Renal pelvis (tissue), 4 donors: ENCODE measurements around the gene ZFP36L2. TPM values are rescaled to one million over a fixed set of nuclear protein-coding genes. Genes with fewer than 3 reads are reported as not detected.

Source experiments
- DNase-seq: peaks from one replicate; pipeline ENCODE4 v3.0.0-alpha.2; 2013
- polyA plus RNA-seq, 3 donors: library from polyadenylated mRNA; unstranded; fragments of 120-200 nt; gene quantifications; one replicate each; pipeline ENCODE4 v1.2.1, GENCODE V29; 2013; ENCODE audit not compliant: insufficient read length in 3 of 3

Gene ZFP36L2
- polyA plus RNA-seq, 3 donors = 92.4 to 97.7 (median 94.6) TPM

DNA sequence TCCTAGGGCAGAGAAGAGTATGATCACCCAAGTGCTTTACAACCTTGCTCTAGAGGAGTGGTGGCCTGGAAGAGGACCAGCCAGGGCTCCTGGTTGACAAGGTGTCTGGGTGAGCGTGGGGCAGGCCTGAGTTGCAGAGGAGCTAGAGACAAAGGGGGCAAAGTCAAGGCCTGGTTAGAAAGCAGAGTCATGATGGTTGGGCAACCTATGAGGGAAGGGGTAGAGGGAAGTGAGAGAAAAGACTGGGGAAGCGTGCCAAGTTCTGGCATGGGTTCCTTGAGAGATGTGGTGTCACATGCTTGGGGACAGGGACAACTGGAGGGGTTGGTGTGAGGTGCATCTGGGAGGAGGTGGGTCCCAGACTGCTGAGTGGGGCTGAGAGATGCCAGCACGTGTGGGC lies 13.5 kb downstream of the ZFP36L2 start:
- no peak for DNase-seq

DNA sequence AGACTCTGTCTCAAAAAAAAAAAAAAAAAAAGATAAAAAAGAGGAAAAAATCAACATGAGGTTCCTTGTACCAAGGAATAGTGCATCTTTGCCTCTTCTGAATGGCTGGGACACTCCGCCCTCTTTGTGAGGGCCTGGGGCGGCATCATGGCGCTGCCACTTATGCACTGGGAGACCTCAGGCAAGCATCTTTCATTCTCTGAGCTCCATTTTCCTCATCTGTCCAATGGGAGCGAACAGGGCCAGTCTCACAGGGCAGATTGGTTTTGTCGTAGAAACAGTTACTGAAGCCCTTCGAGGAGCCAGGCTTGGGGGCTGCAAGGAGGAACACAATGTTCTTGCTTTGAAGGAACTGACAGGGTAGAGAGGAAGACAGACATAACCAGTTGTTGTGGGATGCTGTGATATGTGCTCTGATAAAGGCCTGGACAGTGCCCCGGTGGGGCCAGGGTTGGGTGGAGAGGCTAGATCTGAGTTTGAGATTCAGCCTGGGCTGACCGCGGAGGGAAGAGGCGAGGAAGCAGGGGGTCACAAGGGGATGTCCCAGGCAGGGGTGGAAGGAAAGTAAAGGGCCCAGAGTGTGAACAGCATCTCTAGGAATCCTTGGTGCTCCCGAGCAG lies 14.1 kb downstream of the ZFP36L2 start:
- DNase-seq = no peak

DNA sequence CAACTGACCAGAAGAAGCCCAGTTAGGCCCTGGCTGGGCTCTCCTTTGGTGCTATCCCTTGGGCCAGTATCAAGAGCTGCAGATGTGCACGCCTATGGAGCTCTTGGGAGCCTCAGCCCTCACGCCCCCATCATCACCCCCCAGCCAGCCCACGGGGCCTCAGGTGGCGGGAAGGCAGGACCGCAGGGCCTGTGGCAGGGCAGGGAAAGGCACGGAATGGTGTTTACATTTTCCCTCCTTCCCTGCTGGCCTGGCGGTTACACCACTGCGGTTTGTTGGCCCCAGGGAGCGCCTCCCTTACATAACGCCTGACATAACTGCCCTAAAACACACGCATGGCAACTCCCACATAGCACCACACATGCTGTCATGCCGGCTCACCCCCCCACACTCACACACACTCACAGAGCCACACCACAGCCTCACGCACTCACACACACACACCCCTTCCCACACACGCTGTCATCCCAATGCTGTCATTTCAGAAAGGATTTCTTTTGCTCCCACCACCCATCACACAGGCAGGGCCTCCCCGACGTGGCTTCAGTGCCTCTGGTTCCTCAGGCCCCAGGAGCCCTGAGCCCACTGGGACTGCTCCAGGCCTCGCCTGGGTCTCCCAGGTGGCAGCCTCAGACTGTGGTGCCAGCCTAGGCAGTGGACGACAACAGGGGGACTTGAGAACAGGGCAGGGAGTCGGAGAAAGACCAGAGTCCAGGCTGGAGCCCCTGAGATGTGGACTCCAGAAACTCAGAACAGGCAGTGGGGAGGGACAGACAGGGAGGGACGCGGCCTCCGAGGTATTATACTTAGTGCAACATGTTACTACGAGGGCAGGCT lies 15.7 kb downstream of the ZFP36L2 start:
- peak; percentile 69 for DNase-seq

DNA sequence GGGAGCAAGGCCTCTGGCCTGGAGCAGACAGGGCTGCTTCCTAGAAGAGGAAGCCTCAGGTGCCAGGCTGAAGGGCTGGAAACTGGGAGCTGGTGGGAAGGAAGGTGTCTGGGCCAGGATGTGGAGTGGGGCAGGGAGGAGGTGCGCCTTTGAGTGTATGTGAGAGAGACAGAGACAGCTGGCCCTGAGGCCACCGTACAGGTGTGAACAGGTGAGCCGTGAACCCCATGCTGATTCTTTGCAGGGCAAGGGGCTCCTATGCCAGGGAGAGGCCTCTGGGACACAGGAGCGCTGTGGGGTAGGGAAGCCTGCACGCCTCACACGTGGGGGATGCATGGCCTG lies 16.3 kb downstream of the ZFP36L2 start:
- DNase-seq = no peak

- no peak for DNase-seq
These were observed 17.1 kb downstream of the ZFP36L2 start for GRCh38 chr2:43209204-43209717.

GRCh38 chr2:43207553-43208300 lies 18.7 kb downstream of the ZFP36L2 start:
- no peak for DNase-seq

DNA sequence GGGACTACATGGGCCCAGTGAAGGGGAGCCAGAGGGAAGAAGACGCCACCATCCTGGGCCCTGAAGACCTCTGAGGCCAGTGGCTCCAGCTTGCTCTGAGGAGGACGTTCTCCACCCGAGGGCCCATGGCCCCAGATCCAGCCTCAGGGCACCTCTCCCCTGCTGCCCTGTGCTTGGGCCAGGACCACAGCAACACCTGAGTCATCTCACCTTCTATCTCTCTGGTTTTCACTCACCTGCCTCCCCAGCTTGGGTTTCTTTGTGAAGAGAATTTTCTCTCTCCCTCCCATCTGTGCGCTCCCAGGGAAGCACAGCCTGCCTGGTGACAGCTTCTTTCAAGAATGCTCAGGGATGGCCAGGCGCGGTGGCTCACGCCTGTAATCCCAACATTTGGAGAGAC lies 19.8 kb downstream of the ZFP36L2 start:
- no peak for DNase-seq

DNA sequence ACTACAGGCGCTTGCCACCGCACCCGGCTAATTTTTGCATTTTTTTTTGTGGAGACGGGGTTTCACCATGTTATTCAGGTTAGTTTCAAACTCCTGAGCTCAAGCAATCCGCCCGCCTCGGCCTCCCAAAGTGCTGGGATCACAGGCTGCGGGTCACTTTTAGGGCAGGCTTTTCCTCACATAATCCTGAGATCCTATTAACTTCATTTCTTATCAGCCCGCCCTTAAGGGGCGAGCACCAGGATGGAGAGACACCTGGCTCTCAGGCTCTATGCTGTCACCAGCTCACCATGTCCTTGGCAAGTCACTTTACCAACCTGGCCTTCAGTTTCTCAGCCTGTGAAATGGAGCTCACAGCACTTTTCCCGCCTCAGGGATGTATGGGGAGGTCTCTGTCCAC lies 23.0 kb downstream of the ZFP36L2 start:
- DNase-seq = no peak

DNA sequence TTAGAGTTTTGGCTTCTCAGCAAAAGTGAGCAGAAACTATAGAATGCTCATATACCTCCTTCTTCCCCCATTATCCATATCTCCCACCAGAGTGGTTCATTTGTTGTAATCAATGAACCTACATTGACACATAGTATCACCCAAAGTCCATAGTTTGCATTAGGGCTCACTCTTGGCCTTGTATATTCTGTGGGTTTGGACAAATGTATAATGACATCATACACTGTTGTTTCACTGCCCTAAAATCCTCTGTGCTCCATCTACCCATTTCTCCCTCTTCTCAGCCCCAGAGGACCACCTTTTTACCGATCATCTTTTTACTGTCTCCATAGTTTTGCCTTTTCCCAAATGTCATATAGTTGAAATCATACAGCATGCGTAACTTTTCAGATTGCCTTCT lies 24.1 kb downstream of the ZFP36L2 start:
- no peak for DNase-seq

- no peak for DNase-seq
These were observed 24.9 kb downstream of the ZFP36L2 start for GRCh38 chr2:43201497-43201896.

GRCh38 chr2:43201016-43201415 lies 25.4 kb downstream of the ZFP36L2 start:
- no peak for DNase-seq

DNA sequence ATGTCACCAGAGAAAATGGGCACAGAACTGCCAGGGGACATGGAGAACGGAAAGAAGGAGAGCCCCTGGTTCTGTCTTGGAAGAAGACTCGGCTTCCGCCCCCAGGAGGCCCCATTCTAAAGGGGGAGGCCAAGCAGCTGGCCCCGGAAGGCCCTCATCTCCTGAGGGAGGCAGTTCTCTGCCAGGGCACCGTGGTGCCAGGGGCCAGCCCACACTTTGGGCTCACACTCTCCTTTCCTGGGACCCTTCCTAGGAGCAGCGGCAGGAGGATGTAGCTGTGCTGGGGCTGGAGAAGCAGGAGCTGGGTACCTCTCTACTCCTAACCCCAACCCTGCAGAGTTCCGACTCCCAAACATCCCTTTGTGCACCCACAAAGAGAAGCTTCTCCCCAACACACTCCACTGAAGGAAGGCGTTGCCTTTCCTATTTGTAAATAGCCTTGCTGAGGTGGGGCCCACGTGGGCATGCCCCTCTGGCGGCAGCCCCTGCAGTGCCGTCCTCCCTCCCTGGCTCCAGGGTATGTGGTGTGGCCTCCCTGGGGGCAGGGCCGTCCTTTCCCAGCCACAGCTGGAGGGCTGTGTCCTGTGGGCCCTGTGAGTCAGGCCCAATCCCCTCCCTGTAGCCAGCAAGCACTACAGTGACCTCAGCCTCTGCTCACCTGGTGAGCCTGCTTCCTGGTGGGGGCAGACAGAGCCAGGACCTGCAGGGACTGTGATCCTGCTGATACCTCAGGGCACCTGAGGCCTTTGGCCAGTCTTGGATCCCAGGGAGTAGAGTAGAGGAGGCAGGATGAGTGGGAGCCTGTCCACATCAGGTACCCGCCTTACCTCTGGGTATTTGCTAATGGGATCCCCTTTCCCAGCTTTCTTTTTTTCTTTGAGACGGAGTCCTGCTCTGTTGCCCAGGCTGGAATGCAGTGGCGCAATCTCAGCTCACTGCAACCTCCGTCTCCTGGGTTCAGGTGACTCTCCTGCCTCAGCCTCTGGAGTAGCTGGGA lies 26.6 kb downstream of the ZFP36L2 start:
- DNase-seq = no peak

GRCh38 chr2:43198263-43198662 lies 28.1 kb downstream of the ZFP36L2 start:
- no peak for DNase-seq

DNA sequence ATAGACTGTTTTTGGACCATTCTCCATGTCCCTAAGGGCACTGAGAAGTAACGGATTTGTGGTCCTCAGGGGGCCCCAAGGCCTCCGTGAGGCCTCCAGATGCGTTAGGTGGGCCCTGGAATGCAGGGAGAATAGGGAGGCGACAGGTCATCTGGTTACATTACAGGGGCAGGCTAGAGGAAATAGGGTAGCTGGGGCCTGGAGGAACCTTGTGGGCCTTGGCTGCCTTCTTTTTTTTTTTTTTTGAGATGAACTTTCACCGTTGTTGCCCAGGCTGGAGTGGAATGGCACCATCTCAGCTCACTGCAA lies 28.9 kb downstream of the ZFP36L2 start:
- no peak for DNase-seq

DNA sequence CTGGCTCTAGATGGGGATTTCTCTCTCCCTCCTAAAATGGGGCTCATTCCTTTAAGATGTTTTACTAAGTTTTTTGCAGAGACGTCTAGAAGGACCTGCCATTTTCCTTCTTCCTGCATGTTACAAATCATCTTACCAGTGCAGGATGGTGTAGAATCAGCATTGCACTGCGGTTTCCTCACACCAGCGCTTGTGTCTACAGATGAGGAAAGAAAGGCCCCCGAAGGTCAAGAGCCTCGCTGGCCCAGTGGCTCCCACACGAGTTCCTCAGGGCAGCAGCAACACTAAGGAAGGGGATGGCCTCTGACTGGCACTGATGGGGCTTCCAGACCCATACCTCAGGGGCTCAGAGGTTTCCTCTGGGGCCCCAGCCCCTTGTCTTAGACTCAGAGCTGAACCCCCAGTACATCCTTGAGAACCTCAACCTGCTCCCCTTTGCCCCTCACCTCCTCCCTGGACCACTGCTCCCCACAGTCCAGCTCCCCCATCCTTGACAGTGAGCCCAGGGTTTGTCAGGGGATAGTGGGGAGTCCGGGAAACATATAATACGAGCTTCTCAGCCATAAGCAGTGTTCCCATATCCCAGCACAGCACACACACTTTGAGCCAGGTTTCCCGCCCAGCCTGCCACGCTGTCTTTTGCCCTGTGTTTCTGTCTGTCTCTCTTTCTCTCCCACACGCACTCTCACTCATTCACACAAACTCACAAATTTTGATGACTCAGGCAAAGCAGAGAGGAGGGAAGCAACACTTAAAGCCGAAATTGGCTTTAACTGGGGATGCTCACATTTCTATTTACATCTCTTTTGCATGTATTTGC lies 29.4 kb downstream of the ZFP36L2 start:
- no peak for DNase-seq

DNA sequence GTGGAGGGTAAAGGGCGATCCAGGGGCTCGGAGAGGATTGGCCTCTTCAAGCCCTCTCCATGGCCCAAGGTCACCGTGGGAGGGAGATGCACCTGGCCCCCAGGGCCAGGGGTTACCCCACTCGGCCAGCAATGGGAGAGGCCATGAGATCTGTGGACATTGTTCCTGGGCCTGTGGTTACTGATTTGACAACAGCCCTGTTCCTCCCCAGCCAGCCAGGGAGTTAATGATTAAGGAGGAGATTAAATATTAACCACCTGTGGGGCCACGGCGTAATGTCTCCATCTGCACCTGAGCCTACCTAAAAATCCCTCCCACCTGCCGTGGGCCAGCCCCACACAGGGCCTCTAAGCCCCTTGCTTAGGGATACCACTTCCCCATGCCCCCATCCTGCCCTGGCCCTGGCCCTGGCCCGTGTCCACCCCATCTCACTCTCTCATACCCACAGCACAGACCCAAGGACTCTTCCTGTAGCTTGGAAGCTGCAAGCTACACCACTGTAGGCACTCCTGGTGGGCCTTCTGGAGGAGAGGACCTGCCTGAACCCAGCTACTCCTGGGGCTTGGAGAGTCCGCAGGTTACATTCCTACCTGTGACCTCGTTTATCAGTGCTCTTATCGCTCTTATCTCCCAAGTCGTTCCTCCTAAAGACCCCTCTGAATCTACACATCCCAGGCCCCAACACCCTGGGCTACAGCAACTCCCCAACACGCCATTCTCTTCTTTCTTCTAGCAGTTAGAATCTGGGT lies 32.1 kb downstream of the ZFP36L2 start:
- DNase-seq = peak; percentile 79

- no peak for DNase-seq
These were observed 32.7 kb downstream of the ZFP36L2 start for GRCh38 chr2:43193652-43194120.

GRCh38 chr2:43192744-43193651 lies 33.4 kb downstream of the ZFP36L2 start:
- no peak for DNase-seq
